ENCODE measurements around the gene SYT9. TPM values are rescaled to one million over a fixed set of nuclear protein-coding genes. Genes with fewer than 3 reads are reported as not detected.

The SYT9 gene
- total and polyA plus RNA-seq, 2 donors (not counting 1 experiment from before 2014, with no cell fraction given): not detected

DNA sequence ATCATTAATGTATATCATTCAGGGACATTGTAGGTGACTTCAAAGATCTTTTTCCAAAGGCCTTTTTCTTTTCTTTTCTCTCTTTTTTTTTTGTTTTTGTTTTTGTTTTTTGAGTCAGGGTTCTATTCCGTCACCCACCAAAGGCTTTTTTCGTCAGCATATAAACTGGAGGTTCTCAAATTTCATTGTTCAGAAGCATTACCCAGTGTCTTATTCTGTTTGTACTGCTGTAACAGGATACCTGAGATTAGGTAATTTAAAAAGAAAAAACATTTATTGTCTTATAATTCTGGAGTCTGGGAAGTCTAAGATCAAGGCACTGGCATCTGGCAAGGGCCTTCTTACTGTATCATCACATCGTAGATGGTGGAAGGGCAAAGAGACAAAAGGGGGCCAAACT, 6.4 kb upstream of the SYT9 start:
- Histone ChIP-seq H4K20me1 (ENCODE audit: control insufficient read depth, insufficient read depth, low read length, poor library complexity, severe bottlenecking) (no peaks in the 10 kb centered on the region), H3K27ac (ENCODE audit: low read length in 2 of 2) (no peak overlapping the region), H3K79me2 (ENCODE audit: control insufficient read depth, insufficient read depth, low read length) (no peaks in the 10 kb centered on the region), H3K27me3 (replicated peaks in 1 of 4; ENCODE audit: control extremely low read depth in 1 of 4, control insufficient read depth in 3 of 4, insufficient read depth in 4 of 4, low read length in 3 of 4) (peaks cover 0 to 2% (median under 1%) of the 10 kb centered on the region in 4 experiments), H3K36me3 (replicated peaks in 1 of 2; ENCODE audit: control extremely low read depth in 1 of 2, control insufficient read depth in 1 of 2, extremely low read depth in 1 of 2, insufficient read depth in 2 of 2, low read length in 1 of 2) (no peaks in the 10 kb centered on the region), H3K9ac (ENCODE audit: low read length) (no peak overlapping the region), H3K4me3 (ENCODE audit: control extremely low read depth in 1 of 5, extremely low read depth in 1 of 5, insufficient read depth in 1 of 5, low read depth in 2 of 5, low read length in 4 of 5) (no peak overlapping the region), H3K4me2 (replicated peaks; ENCODE audit: low read depth, low read length, poor library complexity, severe bottlenecking) (no peak overlapping the region), H2AFZ (ENCODE audit: insufficient read depth, low read depth, low read length, poor library complexity, severe bottlenecking) (no peak overlapping the region), H3K4me1 (ENCODE audit: control insufficient read depth in 2 of 2, insufficient read depth in 2 of 2, low read length in 2 of 2) (no peaks in the 10 kb centered on the region), H3K9me3 (ENCODE audit: control extremely low read depth in 1 of 3, control insufficient read depth in 2 of 3, insufficient read depth in 1 of 3, low read length in 2 of 3) (no peaks in the 10 kb centered on the region)
- Mint-ChIP-seq H3K4me3 (no peak overlapping the region), H3K4me1 (no peaks in the 10 kb centered on the region), H3K27ac (no peak overlapping the region), H3K27me3 (peaks cover 13% of the 10 kb centered on the region), H3K9me3 (ENCODE audit: insufficient read depth) (peaks cover 7% of the 10 kb centered on the region)
- TF ChIP-seq EZH2 (IDR thresholded peaks at IDR 0.05; ENCODE audit: borderline replicate concordance, insufficient read depth, low read depth, low read length, poor library complexity, severe bottlenecking): no peak
- TF ChIP-seq, protein P1, sequence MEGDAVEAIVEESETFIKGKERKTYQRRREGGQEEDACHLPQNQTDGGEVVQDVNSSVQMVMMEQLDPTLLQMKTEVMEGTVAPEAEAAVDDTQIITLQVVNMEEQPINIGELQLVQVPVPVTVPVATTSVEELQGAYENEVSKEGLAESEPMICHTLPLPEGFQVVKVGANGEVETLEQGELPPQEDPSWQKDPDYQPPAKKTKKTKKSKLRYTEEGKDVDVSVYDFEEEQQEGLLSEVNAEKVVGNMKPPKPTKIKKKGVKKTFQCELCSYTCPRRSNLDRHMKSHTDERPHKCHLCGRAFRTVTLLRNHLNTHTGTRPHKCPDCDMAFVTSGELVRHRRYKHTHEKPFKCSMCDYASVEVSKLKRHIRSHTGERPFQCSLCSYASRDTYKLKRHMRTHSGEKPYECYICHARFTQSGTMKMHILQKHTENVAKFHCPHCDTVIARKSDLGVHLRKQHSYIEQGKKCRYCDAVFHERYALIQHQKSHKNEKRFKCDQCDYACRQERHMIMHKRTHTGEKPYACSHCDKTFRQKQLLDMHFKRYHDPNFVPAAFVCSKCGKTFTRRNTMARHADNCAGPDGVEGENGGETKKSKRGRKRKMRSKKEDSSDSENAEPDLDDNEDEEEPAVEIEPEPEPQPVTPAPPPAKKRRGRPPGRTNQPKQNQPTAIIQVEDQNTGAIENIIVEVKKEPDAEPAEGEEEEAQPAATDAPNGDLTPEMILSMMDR (IDR thresholded peaks at IDR 0.05): no peak
- POLR2A ChIA-PET: no interaction called here
- intact Hi-C loops (cut with micrococcal nuclease): no loop called here
- 57% methylated on average over 1 of the region's 3 CpGs for WGBS (ENCODE audit: insufficient coverage)
- DNase-seq (no peak), ATAC-seq (ENCODE audit: low read depth) (no peak)
- CTCF ChIA-PET: no interaction called here

DNA sequence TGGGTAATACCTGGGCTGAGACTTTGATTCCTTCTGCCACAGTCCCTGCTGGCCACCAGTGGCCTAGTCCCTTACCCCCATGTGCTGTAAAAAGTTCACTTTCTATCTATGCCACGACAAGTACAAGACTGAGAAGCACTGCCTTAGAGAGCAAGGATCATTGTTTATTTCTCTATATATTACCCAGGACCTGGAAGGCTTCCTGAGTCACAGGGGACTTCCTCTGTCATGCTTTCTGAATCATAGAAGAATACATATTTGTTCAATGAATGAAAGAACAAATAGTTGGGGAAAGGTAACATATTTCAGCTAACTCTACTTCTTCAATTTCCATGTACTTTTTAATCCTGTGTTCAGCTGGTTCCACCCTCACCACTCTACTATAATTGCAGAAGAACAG, 5.5 kb upstream of the SYT9 start:
- Mint-ChIP-seq H3K9me3 (ENCODE audit: insufficient read depth) (peaks cover 7% of the 10 kb centered on the region), H3K27ac (no peak overlapping the region), H3K27me3 (peaks cover 18% of the 10 kb centered on the region), H3K4me1 (peaks cover 1% of the 10 kb centered on the region), H3K4me3 (no peak overlapping the region)
- Histone ChIP-seq H3K4me3 (ENCODE audit: control extremely low read depth in 1 of 5, extremely low read depth in 1 of 5, insufficient read depth in 1 of 5, low read depth in 2 of 5, low read length in 4 of 5) (no peak overlapping the region), H3K9me3 (ENCODE audit: control extremely low read depth in 1 of 3, control insufficient read depth in 2 of 3, insufficient read depth in 1 of 3, low read length in 2 of 3) (peaks cover 0 to under 1% (median 0%) of the 10 kb centered on the region in 3 donors), H3K36me3 (replicated peaks in 1 of 2; ENCODE audit: control extremely low read depth in 1 of 2, control insufficient read depth in 1 of 2, extremely low read depth in 1 of 2, insufficient read depth in 2 of 2, low read length in 1 of 2) (no peaks in the 10 kb centered on the region), H3K4me2 (replicated peaks; ENCODE audit: low read depth, low read length, poor library complexity, severe bottlenecking) (no peak overlapping the region), H3K4me1 (ENCODE audit: control insufficient read depth in 2 of 2, insufficient read depth in 2 of 2, low read length in 2 of 2) (no peaks in the 10 kb centered on the region), H3K9ac (ENCODE audit: low read length) (no peak overlapping the region), H3K27me3 (replicated peaks in 1 of 4; ENCODE audit: control extremely low read depth in 1 of 4, control insufficient read depth in 3 of 4, insufficient read depth in 4 of 4, low read length in 3 of 4) (peaks cover 0 to 7% (median 2%) of the 10 kb centered on the region in 4 experiments), H3K79me2 (ENCODE audit: control insufficient read depth, insufficient read depth, low read length) (no peaks in the 10 kb centered on the region), H4K20me1 (ENCODE audit: control insufficient read depth, insufficient read depth, low read length, poor library complexity, severe bottlenecking) (no peaks in the 10 kb centered on the region), H2AFZ (ENCODE audit: insufficient read depth, low read depth, low read length, poor library complexity, severe bottlenecking) (no peak overlapping the region), H3K27ac (ENCODE audit: low read length in 2 of 2) (no peak overlapping the region)
- WGBS (ENCODE audit: insufficient coverage): no CpG with 5 or more reads among the region's 1 CpG
- intact Hi-C loops (cut with micrococcal nuclease): no loop called here
- POLR2A ChIA-PET: no interaction called here
- no peak for DNase-seq
- TF ChIP-seq, protein P1 (IDR thresholded peaks at IDR 0.05): no peak
- TF ChIP-seq EZH2 (IDR thresholded peaks at IDR 0.05; ENCODE audit: borderline replicate concordance, insufficient read depth, low read depth, low read length, poor library complexity, severe bottlenecking): no peak
- ATAC-seq (ENCODE audit: low read depth): no peak
- CTCF ChIA-PET: no interaction called here

All from B cell (primary cell).